ENCODE measurements around the gene KLF13.

KLF13 gene

GRCh38 chr15:31333820-31334219 is 7.2 kb downstream of the KLF13 start:
- DNase-seq = no peak

DNA sequence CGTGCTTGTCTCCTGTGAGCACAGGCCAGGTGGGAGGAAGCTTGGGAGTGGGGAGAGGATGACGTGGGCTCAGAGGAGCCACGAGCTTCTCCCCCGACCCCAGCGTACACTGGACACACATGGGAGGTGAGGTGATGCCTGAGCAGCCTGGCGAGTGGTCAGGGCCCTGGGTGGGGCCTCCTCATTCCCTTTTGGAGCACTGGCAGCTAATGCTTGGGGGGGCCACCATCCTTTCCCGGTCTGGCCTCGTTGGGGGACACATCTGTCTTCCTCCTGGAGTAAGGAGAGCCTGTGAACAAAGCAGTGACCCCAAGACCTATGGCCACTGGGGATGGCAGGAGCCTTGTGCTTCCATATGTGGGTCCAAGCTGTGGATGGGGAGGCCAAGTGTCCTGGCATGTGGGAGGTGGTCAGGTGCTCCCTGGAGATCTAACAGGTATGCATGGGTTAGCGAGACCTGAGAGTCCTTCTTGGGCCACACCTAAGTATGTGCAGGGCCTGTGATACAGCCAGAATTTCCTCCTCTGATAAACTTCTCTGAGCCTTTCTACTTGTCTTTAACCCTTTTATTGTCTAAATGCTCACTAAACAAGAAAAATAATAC is 9.5 kb downstream of the KLF13 start:
- DNase-seq = no peak

- DNase-seq = no peak
Measured at GRCh38 chr15:31336593-31337295, 10.1 kb downstream of the KLF13 start.

- no peak for DNase-seq
Measured at GRCh38 chr15:31337352-31338031, 10.9 kb downstream of the KLF13 start.

- no peak for DNase-seq
Measured at GRCh38 chr15:31338318-31338878, 11.8 kb downstream of the KLF13 start.

DNA sequence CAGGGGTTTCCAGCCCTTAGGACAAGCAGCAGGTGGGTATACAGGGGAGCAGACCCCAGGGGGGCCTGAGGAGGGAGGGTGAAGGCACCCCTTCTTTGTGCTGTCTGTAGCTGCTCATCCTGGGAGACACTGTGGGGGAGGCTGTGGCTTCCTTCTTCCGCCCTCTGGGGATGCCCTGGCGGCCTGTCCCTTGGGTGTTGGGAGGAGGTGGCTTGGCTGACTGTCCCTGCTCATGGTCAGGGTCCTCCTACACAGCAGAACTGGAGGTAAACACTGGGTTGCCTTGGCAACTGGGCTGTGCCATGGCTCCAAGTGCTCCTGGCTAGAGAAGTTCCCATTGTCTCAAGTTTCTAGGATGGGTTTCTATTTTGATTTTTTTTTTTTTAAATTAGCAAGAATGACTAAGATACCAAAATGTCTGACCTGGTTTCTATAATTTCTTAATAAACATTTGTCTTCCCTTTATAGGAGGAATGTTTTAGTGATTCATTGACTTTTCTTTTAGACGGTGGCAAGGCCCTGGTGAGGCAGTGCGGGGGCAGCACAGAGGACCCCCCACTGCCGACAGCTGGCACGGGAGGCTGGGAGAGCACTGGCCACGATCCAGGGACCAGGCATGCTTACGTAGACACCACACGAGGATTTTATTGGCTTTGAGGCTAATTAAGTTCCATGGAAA is 12.4 kb downstream of the KLF13 start:
- DNase-seq = no peak

GRCh38 chr15:31339558-31339895 is 12.9 kb downstream of the KLF13 start:
- no peak for DNase-seq

DNA sequence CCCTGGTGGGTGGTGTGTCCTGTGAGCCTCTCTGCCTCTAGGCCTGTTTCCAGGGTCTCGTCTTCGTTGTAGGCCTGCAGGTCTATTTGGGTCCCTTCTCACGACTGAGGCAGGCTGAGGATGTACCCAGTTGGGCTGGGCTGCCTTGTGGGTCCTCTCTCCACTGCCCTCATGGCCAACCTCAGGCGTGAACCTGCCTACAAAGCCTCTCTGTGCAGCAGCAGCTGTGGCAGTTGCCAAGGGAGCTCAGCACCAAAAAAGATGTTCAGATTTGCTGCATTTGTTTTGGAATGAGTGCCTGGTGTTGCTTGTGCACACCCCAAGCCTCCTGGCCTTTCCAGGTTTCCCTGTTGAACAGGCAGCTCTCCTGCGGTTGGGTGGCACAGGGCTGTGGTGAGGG is 13.4 kb downstream of the KLF13 start:
- DNase-seq = no peak

GRCh38 chr15:31340592-31340991 is 14.0 kb downstream of the KLF13 start:
- no peak for DNase-seq

- no peak for DNase-seq
Measured at GRCh38 chr15:31341071-31341470, 14.4 kb downstream of the KLF13 start.

GRCh38 chr15:31341496-31342195 is 15.0 kb downstream of the KLF13 start:
- no peak for DNase-seq

DNA sequence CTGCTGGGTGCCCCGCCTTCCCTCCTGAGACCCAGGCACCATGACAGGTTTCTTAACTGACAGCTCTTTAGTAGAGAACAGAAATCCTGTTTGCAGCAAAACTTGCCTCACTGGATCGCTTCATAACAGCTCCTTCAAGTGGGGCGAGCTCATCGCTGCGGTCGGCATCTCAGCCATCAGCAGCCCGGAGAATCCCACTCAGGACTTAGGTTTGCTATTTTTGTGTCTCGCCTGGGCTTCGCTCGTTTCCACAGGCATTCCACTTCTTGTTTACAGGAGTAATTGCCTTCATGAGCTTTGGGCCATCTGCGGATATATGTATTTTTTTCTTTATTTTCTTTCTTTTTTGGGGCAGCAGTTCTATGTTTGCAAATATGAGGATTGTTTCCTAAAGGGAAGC is 15.7 kb downstream of the KLF13 start:
- no peak for DNase-seq

- no peak for DNase-seq
Measured at GRCh38 chr15:31342781-31343626, 16.4 kb downstream of the KLF13 start.

DNA sequence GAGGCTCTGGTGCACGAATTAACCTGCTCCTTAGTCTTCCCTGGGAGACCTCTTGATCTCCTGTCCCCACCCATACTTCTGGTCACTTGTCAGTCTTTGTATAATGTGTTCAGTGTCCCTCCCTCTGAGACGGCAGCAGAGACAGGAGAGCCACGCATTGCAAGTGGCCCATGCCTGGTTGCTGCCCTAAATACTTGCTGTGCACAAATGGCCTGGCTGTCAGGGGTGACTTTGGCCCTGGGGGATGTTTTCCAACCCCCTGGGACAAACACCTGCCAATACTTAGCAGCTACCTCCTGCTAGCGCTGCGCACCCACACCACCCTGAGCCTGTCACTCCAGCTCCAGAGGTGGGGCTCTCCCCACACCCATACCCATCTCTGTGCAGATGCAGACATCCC is 17.2 kb downstream of the KLF13 start:
- no peak for DNase-seq

- DNase-seq = no peak
Measured at GRCh38 chr15:31344266-31344665, 17.6 kb downstream of the KLF13 start.

- no peak for DNase-seq
Measured at GRCh38 chr15:31344823-31345605, 18.4 kb downstream of the KLF13 start.

DNA sequence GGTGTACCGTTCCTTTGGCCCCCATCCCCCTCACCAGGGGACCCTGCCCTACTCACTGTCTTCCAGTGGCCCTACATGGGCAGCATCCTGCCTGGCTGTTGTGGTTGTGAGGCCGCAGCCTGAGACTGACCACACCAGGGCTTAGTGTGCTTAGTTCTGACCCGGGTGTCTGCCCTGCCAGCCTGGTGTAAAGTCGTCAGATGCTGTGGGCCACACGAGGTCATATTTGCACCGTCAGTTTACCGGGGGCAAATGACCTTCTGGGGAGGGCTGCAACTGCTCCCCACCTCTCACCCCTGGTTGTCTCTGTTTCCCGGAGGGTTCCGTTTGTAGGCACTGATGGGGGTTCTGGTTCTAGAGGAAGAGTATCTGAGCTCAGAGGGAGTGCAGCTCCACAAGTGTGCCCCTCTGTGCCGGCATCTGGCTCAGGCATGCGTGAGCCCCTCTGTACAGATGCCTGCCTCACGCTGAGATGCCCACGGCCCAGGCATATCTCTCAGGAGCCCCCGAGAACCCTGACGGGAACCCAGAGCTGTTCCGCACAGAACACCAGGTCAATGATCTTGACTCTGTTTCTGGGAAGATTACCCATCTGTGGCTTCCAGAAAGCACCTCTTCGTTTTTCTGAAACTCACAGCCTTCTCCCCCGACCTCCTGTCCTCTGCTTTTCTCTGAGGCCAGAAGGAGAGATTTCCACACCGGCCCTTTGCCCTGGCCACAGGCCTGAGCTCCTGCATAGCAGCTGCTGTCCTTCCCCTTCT is 19.2 kb downstream of the KLF13 start:
- no peak for DNase-seq

- no peak for DNase-seq
Measured at GRCh38 chr15:31346367-31347066, 19.9 kb downstream of the KLF13 start.

All from NK-92 treated with Interleukin-12 subunit alpha and Interleukin-12 subunit beta, amount 100 ng/mL, for 24 hours (cell line).